Gastrocnemius medialis (tissue), 4 donors: ENCODE results near the gene OR1S1. TPM values are rescaled to one million over a fixed set of nuclear protein-coding genes. Genes with fewer than 3 reads are reported as not detected.

Experiments
- ATAC-seq, 2 donors: fragments of 150-250 bp; one replicate each; pipeline ENCODE4 v1.9.1; 2016
- DNase-seq, 2 donors: peaks; one replicate each; pipeline ENCODE4 v3.0.0-alpha.2; 2019
- H3K27ac ChIP-seq, 4 donors: fragments of 200-600 bp; sonication (generic); 1 replicate in 1 of 4; 2 replicates in 3 of 4; pipeline ENCODE4 v1.5.1; 2016 to 2018; ENCODE audit warnings: mild to moderate bottlenecking in 2 of 4, moderate library complexity in 1 of 4
- H3K27me3 ChIP-seq, 3 donors: fragments of 200-600 bp; sonication (generic) in 2 of 3; 1 replicate in 1 of 3; 2 replicates in 2 of 3; pipeline versions ENCODE4 v1.5.1 to v1.6.0; 2016 to 2019; ENCODE audit warnings: mild to moderate bottlenecking in 1 of 3, moderate library complexity in 1 of 3
- H3K36me3 ChIP-seq, 2 donors: fragments of 200-600 bp; sonication (generic) in 1 of 2; one replicate each; pipeline ENCODE4 v1.5.1; 2017 to 2018
- H3K4me1 ChIP-seq, 2 donors: fragments of 200-600 bp; sonication (generic) in 1 of 2; one replicate each; pipeline ENCODE4 v1.5.1; 2016 to 2017; ENCODE audit warnings: mild to moderate bottlenecking in 2 of 2
- H3K4me3 ChIP-seq, 4 donors: fragments of 200-600 bp; sonication (generic) in 3 of 4; 1 replicate in 1 of 4; 2 replicates in 3 of 4; pipeline ENCODE4 v1.5.1; 2016 to 2019; ENCODE audit warnings: mild to moderate bottlenecking in 2 of 4
- H3K9me3 ChIP-seq, 3 donors: fragments of 200-600 bp; sonication (generic) in 2 of 3; 1 replicate in 1 of 3; 2 replicates in 2 of 3; pipeline ENCODE4 v1.5.1; 2016 to 2019
- POLR2A ChIP-seq, 2 donors: fragments of 450-650 bp; IDR thresholded peaks; one replicate each; pipeline ENCODE4 v1.6.1; 2017; ENCODE audit warnings: antibody characterized with exemption in 2 of 2, mild to moderate bottlenecking in 2 of 2, moderate library complexity in 2 of 2
- in situ Hi-C, 4 donors: fragments of 200-750 bp; cut with MboI; loops; one replicate each; pipeline versions ENCODE4 v1.15.0 to v1.8.0; 2017; ENCODE audit warnings: low sequenced_read_pairs in 4 of 4
- intact Hi-C: fragments of 100-400 bp; cut with DNase I; formaldehyde crosslinking; loops from one replicate; pipeline ENCODE4 v1.15.1; 2023; ENCODE audit warnings: low total_unique reads
- total RNA-seq, 4 donors: library from RNA; depleted of rRNA; stranded (reverse); fragments of >200 nt; gene quantifications; one replicate each; pipeline versions ENCODE4 v1.1.0 to v1.2.3, GENCODE V29; 2016
- TF ChIP-seq, protein P1 (sequence below), 5 experiments: fragments of 450-650 bp in 3 of 5; fragments of 200-600 bp in 2 of 5; sonication (generic) in 2 of 5; IDR thresholded peaks in 4 of 5; conservative IDR thresholded peaks in 1 of 5; 1 replicate in 4 of 5; 2 replicates in 1 of 5; pipeline ENCODE4 v1.5.1; 2016 to 2019; ENCODE audit warnings: antibody characterized with exemption in 5 of 5, mild to moderate bottlenecking in 3 of 5, moderate library complexity in 3 of 5

Gene OR1S1
- total RNA-seq, 4 donors from 2014 or later = not detected

DNA sequence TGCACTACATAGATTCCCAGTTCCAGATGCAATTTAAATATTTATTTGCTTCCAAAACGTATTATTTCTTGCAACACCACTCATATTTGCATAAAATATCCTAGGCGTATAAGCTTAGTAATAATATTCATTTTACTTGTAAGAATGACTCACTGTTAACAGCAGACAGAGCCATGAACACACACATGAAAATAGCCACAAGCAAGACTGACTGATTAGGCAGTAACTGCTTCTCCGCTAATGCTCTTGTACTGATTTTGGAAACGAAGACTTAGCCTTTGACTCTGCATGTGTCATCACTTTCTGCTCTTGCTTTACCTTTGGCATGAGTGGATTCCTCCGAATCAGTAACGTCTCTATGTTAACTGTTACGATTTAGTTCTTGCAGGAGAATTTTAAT, 10.2 kb downstream of the OR1S1 start:
- no peaks in the 10 kb centered on the region for H3K4me1 ChIP-seq
- in situ Hi-C loops = no loop called here
- no peak overlapping the region for H3K4me3 ChIP-seq
- TF ChIP-seq, protein P1, sequence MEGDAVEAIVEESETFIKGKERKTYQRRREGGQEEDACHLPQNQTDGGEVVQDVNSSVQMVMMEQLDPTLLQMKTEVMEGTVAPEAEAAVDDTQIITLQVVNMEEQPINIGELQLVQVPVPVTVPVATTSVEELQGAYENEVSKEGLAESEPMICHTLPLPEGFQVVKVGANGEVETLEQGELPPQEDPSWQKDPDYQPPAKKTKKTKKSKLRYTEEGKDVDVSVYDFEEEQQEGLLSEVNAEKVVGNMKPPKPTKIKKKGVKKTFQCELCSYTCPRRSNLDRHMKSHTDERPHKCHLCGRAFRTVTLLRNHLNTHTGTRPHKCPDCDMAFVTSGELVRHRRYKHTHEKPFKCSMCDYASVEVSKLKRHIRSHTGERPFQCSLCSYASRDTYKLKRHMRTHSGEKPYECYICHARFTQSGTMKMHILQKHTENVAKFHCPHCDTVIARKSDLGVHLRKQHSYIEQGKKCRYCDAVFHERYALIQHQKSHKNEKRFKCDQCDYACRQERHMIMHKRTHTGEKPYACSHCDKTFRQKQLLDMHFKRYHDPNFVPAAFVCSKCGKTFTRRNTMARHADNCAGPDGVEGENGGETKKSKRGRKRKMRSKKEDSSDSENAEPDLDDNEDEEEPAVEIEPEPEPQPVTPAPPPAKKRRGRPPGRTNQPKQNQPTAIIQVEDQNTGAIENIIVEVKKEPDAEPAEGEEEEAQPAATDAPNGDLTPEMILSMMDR (IDR thresholded peaks at IDR 0.05 in 4 of 5, conservative IDR thresholded peaks at IDR 0.05 in 1 of 5) = no peak
- TF ChIP-seq POLR2A (IDR thresholded peaks at IDR 0.05) = no peak
- intact Hi-C loops = no loop called here
- no peak overlapping the region for H3K27ac ChIP-seq
- DNase-seq = no peak
- no peaks in the 10 kb centered on the region for H3K36me3 ChIP-seq
- H3K9me3 ChIP-seq = no peaks in the 10 kb centered on the region
- no peak for ATAC-seq
- no peaks in the 10 kb centered on the region for H3K27me3 ChIP-seq

DNA sequence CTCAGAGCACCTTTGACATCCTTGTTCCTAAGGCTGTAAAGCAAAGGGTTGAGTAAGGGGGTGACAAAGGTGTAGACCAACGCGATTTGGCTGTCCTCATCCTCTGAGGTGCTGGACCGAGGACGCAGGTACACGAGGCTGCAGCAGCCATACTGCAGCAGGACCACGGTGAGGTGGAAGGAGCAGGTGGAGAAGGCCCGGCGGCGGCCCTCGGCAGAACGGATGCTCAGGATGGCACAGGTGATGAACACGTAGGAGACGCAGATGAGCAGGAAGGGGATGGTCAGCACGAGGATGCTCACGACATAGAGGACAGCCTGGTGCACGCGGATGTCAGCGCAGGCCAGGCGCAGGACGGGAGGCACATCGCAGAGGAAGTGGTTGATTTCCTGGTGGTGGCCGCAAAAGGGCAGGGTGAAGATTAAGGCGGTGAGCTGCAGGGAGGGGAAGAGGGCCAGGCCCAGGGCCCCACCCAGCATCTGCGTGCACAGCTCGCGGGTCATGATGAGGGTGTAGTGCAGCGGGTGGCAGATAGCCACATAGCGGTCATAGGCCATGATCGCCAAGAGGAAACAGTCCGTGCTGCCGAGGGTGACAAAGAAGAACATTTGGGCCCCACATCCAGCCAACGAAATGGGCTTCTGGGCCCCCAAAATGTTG, 15.6 kb downstream of the OR1S1 start:
- in situ Hi-C loops (no loop called here), intact Hi-C loops (no loop called here)
- Histone ChIP-seq H3K27me3 (no peaks in the 10 kb centered on the region), H3K4me1 (no peaks in the 10 kb centered on the region), H3K36me3 (no peaks in the 10 kb centered on the region), H3K9me3 (no peaks in the 10 kb centered on the region), H3K27ac (no peak overlapping the region), H3K4me3 (no peak overlapping the region)
- TF ChIP-seq POLR2A (IDR thresholded peaks at IDR 0.05) = no peak
- TF ChIP-seq, protein P1 (IDR thresholded peaks at IDR 0.05 in 4 of 5, conservative IDR thresholded peaks at IDR 0.05 in 1 of 5) = no peak
- DNase-seq = no peak
- ATAC-seq = no peak

DNA sequence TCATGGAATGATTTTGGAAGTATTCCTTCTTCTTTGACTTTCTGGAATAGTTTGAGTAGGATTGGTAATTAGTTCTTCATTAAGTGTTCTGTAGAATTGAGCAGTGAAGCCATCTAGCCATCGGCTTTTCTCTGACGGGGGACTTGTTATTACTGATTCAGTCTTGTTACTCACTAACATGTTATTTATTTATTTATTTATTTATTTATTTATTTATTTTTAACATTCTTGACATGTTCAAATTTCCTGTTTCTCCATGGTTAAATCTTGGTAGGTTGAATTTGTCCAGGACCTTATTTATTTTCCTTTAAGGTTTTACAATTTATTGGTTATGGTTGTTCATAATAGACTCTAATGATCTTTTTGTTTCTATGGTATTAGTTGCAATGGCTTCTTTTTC, 31.4 kb downstream of the OR1S1 start:
- no peak for DNase-seq
- in situ Hi-C loops = no loop called here

DNA sequence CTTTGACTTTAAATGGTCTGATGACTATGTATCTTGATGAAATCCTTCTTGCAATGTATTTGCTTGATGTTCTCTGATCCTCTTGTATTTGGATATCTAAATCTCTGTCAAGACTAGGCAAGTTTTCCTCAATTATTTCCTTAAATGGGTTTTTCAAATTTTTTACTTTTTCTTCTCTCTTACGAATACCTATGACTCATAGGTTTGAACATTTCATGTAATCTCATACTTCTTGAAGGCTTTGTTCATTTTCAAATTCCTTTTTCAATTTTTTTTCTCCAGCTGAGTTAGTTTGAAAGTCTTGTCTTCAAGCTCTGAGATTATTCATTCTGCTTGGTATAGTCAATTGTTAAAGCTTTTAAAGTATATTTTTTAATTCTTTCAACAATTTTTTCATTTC, 42.4 kb downstream of the OR1S1 start:
- no peak for TF ChIP-seq POLR2A (IDR thresholded peaks at IDR 0.05)
- TF ChIP-seq, protein P1 (IDR thresholded peaks at IDR 0.05 in 4 of 5, conservative IDR thresholded peaks at IDR 0.05 in 1 of 5) = no peak
- intact Hi-C loops = no loop called here
- H3K27ac ChIP-seq = no peak overlapping the region
- in situ Hi-C loops = no loop called here
- no peak overlapping the region for H3K4me3 ChIP-seq
- no peaks in the 10 kb centered on the region for H3K27me3 ChIP-seq
- no peaks in the 10 kb centered on the region for H3K4me1 ChIP-seq
- no peaks in the 10 kb centered on the region for H3K9me3 ChIP-seq
- ATAC-seq (no peak), DNase-seq (no peak)
- no peaks in the 10 kb centered on the region for H3K36me3 ChIP-seq

More for the DNA sequence above, 31.4 kb downstream of the OR1S1 start:
- intact Hi-C loops = no loop called here
- no peaks in the 10 kb centered on the region for H3K27me3 ChIP-seq
- no peak overlapping the region for H3K27ac ChIP-seq
- ATAC-seq = no peak
- H3K9me3 ChIP-seq = no peaks in the 10 kb centered on the region
- no peak for TF ChIP-seq POLR2A (IDR thresholded peaks at IDR 0.05)
- TF ChIP-seq, protein P1 (IDR thresholded peaks at IDR 0.05 in 4 of 5, conservative IDR thresholded peaks at IDR 0.05 in 1 of 5) = no peak
- no peaks in the 10 kb centered on the region for H3K4me1 ChIP-seq
- H3K36me3 ChIP-seq = no peaks in the 10 kb centered on the region
- H3K4me3 ChIP-seq = no peak overlapping the region

DNA sequence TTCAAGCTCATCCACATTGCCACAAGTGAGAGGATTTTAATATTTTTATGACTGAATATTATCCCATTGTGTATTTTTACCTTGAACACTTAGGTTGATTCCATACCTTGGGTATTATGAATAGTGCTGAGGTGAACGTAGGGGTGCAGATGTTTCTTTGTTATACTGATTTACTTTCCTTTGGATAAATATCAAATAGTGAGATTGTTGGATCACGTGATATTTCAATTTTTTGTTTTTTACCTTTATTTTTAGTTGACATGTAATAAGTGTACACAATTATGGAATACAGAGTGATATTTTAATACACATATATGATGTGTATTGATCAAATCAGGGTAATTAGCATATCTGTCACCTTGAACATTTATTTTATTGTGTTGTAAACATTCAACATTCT, 47.5 kb downstream of the OR1S1 start:
- in situ Hi-C loops = no loop called here
- H3K36me3 ChIP-seq = no peaks in the 10 kb centered on the region
- no peak overlapping the region for H3K27ac ChIP-seq
- DNase-seq = no peak
- no peak for ATAC-seq
- H3K27me3 ChIP-seq = no peaks in the 10 kb centered on the region
- H3K4me1 ChIP-seq = no peaks in the 10 kb centered on the region
- TF ChIP-seq POLR2A (IDR thresholded peaks at IDR 0.05) = no peak
- TF ChIP-seq, protein P1 (IDR thresholded peaks at IDR 0.05 in 4 of 5, conservative IDR thresholded peaks at IDR 0.05 in 1 of 5) = no peak
- H3K4me3 ChIP-seq = no peak overlapping the region
- intact Hi-C loops = no loop called here
- H3K9me3 ChIP-seq = no peaks in the 10 kb centered on the region
